SK-N-MC (cell line): ENCODE data around the gene TNFSF10.

Experiments
- EZH2 ChIP-seq: fragments of 200-600 bp; sonication (generic); IDR thresholded peaks from one replicate; pipeline ENCODE4 v1.6.1; 2017; ENCODE audit warnings: antibody characterized with exemption
- FOXP2 ChIP-seq: optimal IDR thresholded peaks from 2 replicates; pipeline ENCODE3; 2011; ENCODE audit warnings: mild to moderate bottlenecking, moderate library complexity; ENCODE audit not compliant: insufficient read depth; ENCODE audit errors: extremely low read length, control extremely low read depth
- POLR2AphosphoS5 ChIP-seq: IDR thresholded peaks from 2 replicates; pipeline ENCODE4 v1.6.1; 2012; ENCODE audit warnings: mild to moderate bottlenecking, low read depth, low read length, borderline replicate concordance

- TF ChIP-seq EZH2 (no peak), POLR2AphosphoS5 (no peak), FOXP2 (no peak)
These were observed 45.1 kb downstream of the TNFSF10 start for GRCh38 chr3:172478116-172478515.
